GM23338 (cell line): ENCODE data around the gene AMFR. TPM values are rescaled to one million over a fixed set of nuclear protein-coding genes. Genes with fewer than 3 reads are reported as not detected.

Source experiments
- ATAC-seq: fragments of 200-7000 bp; cut with Tn5 transposase; 3 replicates; pipeline ENCODE4 v1.9.1; 2020
- DNase-seq: peaks from one replicate; pipeline ENCODE4 v3.0.0-alpha.2; 2015; ENCODE audit warnings: low spot score
- H2AFZ ChIP-seq: fragments of 200-600 bp; sonication (generic); 2 replicates; pipeline ENCODE4 v1.8.0; 2016; ENCODE audit warnings: antibody characterized with exemption, mild to moderate bottlenecking, moderate library complexity
- H3F3A ChIP-seq: fragments of 200-600 bp; sonication (generic); replicated peaks from 2 replicates; pipeline ENCODE4 v1.8.0; 2017; ENCODE audit warnings: antibody characterized with exemption, mixed run types, low read depth
- H3K27ac ChIP-seq: fragments of 200-600 bp; sonication (generic); 2 replicates; pipeline ENCODE4 v1.6.1; 2016; ENCODE audit warnings: low read depth
- H3K27me3 ChIP-seq: fragments of 200-600 bp; sonication (generic); 2 replicates; pipeline ENCODE4 v1.8.0; 2016; ENCODE audit warnings: mild to moderate bottlenecking, mixed run types, moderate library complexity; ENCODE audit not compliant: insufficient read depth
- H3K36me3 ChIP-seq: fragments of 200-600 bp; sonication (generic); 2 replicates; pipeline ENCODE4 v1.8.0; 2016; ENCODE audit warnings: mild to moderate bottlenecking; ENCODE audit not compliant: insufficient read depth
- H3K4me1 ChIP-seq: fragments of 200-600 bp; sonication (generic); 2 replicates; pipeline ENCODE4 v1.8.0; 2016; ENCODE audit warnings: mild to moderate bottlenecking, moderate library complexity; ENCODE audit not compliant: insufficient read depth
- H3K4me2 ChIP-seq: fragments of 200-600 bp; sonication (generic); 2 replicates; pipeline ENCODE4 v1.7.1; 2017; ENCODE audit warnings: mixed run types
- H3K4me3 ChIP-seq: fragments of 200-600 bp; sonication (generic); 2 replicates; pipeline ENCODE4 v1.6.1; 2016; ENCODE audit warnings: mixed run types
- H3K79me2 ChIP-seq: fragments of 200-600 bp; sonication (generic); replicated peaks from 2 replicates; pipeline ENCODE4 v1.8.0; 2017; ENCODE audit warnings: mild to moderate bottlenecking; ENCODE audit not compliant: insufficient read depth
- H3K9me2 ChIP-seq: fragments of 200-600 bp; sonication (generic); 2 replicates; pipeline ENCODE4 v1.8.0; 2017; ENCODE audit not compliant: insufficient read depth
- H4K20me1 ChIP-seq: fragments of 200-600 bp; sonication (generic); replicated peaks from 2 replicates; pipeline ENCODE4 v1.8.0; 2017; ENCODE audit warnings: mild to moderate bottlenecking; ENCODE audit not compliant: insufficient read depth
- H3K27ac Mint-ChIP-seq: 2 replicates; pipeline ENCODE4 v1.8.0; 2020; ENCODE audit warnings: inconsistent platforms, mild to moderate bottlenecking, moderate library complexity, mixed read lengths
- H3K27me3 Mint-ChIP-seq: 3 replicates; pipeline ENCODE4 v1.8.0; 2022; ENCODE audit warnings: low read depth, mild to moderate bottlenecking, moderate library complexity, mixed read lengths, inconsistent platforms; ENCODE audit not compliant: insufficient read depth, poor library complexity
- H3K36me3 Mint-ChIP-seq: 3 replicates; pipeline ENCODE4 v1.8.0; 2021; ENCODE audit warnings: low read depth, mild to moderate bottlenecking, inconsistent platforms, moderate library complexity, mixed read lengths
- H3K4me1 Mint-ChIP-seq: 3 replicates; pipeline ENCODE4 v1.8.0; 2020; ENCODE audit warnings: mild to moderate bottlenecking, inconsistent platforms, mixed read lengths
- H3K4me3 Mint-ChIP-seq: 3 replicates; pipeline ENCODE4 v1.8.0; 2021; ENCODE audit warnings: moderate library complexity, mild to moderate bottlenecking, inconsistent platforms, mixed read lengths
- H3K9me3 Mint-ChIP-seq: 3 replicates; pipeline ENCODE4 v1.8.0; 2020; ENCODE audit warnings: moderate library complexity, mild to moderate bottlenecking, inconsistent platforms, mixed read lengths
- CREB1 ChIP-seq: fragments of 250-450 bp; sonication (Bioruptor Pico); IDR thresholded peaks from 2 replicates; pipeline ENCODE4 v1.5.0; 2020; ENCODE audit warnings: low read depth, mild to moderate bottlenecking, moderate library complexity
- EZH2 ChIP-seq: fragments of 200-600 bp; sonication (generic); IDR thresholded peaks from one replicate; pipeline ENCODE4 v1.8.0; 2017; ENCODE audit warnings: antibody characterized with exemption, mild to moderate bottlenecking, low read depth; ENCODE audit not compliant: unreplicated experiment
- EZH2phosphoT487 ChIP-seq: fragments of 200-600 bp; sonication (generic); IDR thresholded peaks from one replicate; pipeline ENCODE4 v1.8.1; 2018; ENCODE audit warnings: antibody characterized with exemption; ENCODE audit not compliant: unreplicated experiment
- JUNB ChIP-seq: IDR thresholded peaks from one replicate; pipeline ENCODE4 v1.6.1; 2016; ENCODE audit warnings: antibody characterized with exemption; ENCODE audit not compliant: unreplicated experiment
- NANOG ChIP-seq: IDR thresholded peaks from 2 replicates; pipeline ENCODE4 v1.6.1; 2016; ENCODE audit warnings: antibody characterized with exemption, borderline replicate concordance
- POLR2AphosphoS5 ChIP-seq: IDR thresholded peaks from 2 replicates; pipeline ENCODE4 v1.6.1; 2016; ENCODE audit warnings: antibody characterized with exemption, low read depth
- STAT1 ChIP-seq: IDR thresholded peaks from one replicate; pipeline ENCODE4 v1.6.1; 2016; ENCODE audit warnings: antibody characterized with exemption; ENCODE audit not compliant: unreplicated experiment
- ZNF331 ChIP-seq: fragments of 250-450 bp; sonication (Bioruptor Pico); IDR thresholded peaks from 2 replicates; pipeline ENCODE4 v1.5.0; 2020; ENCODE audit warnings: low read depth, mild to moderate bottlenecking, moderate library complexity
- polyA plus RNA-seq: library from polyadenylated mRNA; unstranded; fragments of >200 nt; fragmentation: Nextera tagmentation; extraction: Ambion mirVana; gene quantifications from 2 replicates; pipeline ENCODE4 v1.2.1, GENCODE V29; 2016
- total RNA-seq: library from RNA; depleted of rRNA; stranded (reverse); fragments of >200 nt; shearing (Covaris generic); gene quantifications from 2 replicates; pipeline ENCODE4 v1.2.3, GENCODE V29; 2014
- TF ChIP-seq, protein P1 (sequence below): IDR thresholded peaks from one replicate; pipeline ENCODE4 v1.6.1; 2018; ENCODE audit warnings: antibody characterized with exemption; ENCODE audit not compliant: unreplicated experiment
- TF ChIP-seq, protein P2 (sequence below): IDR thresholded peaks from 2 replicates; pipeline ENCODE4 v1.6.1; 2016; ENCODE audit warnings: antibody characterized with exemption
- TF ChIP-seq, protein P3 (sequence below), 2 experiments: fragments of 200-600 bp in 1 of 2; sonication (generic) in 1 of 2; conservative IDR thresholded peaks; 2 replicates each; pipeline versions ENCODE4 v1.5.1 to v1.6.1; 2016 to 2017; ENCODE audit warnings: antibody characterized with exemption in 2 of 2, low read depth in 2 of 2, mild to moderate bottlenecking in 2 of 2, moderate library complexity in 1 of 2

The AMFR gene
- total and polyA plus RNA-seq, 2 experiments from 2014 or later = 9.0 to 41.1 TPM

DNA sequence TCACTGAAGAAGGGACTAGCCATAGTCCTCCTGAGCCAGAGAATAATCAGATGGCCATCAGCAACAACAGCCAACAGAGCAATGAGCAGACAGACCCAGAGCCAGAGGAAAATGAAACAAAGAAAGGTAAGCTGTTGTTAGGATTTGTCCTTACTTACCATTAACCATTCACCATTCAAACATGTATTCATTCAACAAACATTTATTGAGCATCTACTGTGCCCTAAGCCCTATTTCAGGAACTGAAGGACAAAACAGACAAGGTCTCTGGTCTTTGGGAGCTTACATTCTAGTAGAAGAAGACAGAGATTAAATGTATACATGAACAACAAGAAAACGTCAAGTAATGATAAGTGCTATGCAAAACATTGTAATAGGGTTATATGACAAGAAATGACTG, 45.3 kb upstream of the AMFR start:
- Mint-ChIP-seq H3K27me3 (no peaks in the 10 kb centered on the region), H3K9me3 (no peaks in the 10 kb centered on the region), H3K36me3 (peaks cover 92% of the 10 kb centered on the region), H3K27ac (no peak overlapping the region), H3K4me3 (no peak overlapping the region), H3K4me1 (peaks cover 9% of the 10 kb centered on the region; the same call in 2 of the 3 replicates)
- H2AFZ ChIP-seq = no peak overlapping the region
- TF ChIP-seq EZH2phosphoT487 (no peak), ZNF331 (CRISPR knock-in tag) (no peak), NANOG (no peak), POLR2AphosphoS5 (no peak), STAT1 (no peak), JUNB (no peak), CREB1 (CRISPR knock-in tag) (no peak)
- TF ChIP-seq, protein P1, sequence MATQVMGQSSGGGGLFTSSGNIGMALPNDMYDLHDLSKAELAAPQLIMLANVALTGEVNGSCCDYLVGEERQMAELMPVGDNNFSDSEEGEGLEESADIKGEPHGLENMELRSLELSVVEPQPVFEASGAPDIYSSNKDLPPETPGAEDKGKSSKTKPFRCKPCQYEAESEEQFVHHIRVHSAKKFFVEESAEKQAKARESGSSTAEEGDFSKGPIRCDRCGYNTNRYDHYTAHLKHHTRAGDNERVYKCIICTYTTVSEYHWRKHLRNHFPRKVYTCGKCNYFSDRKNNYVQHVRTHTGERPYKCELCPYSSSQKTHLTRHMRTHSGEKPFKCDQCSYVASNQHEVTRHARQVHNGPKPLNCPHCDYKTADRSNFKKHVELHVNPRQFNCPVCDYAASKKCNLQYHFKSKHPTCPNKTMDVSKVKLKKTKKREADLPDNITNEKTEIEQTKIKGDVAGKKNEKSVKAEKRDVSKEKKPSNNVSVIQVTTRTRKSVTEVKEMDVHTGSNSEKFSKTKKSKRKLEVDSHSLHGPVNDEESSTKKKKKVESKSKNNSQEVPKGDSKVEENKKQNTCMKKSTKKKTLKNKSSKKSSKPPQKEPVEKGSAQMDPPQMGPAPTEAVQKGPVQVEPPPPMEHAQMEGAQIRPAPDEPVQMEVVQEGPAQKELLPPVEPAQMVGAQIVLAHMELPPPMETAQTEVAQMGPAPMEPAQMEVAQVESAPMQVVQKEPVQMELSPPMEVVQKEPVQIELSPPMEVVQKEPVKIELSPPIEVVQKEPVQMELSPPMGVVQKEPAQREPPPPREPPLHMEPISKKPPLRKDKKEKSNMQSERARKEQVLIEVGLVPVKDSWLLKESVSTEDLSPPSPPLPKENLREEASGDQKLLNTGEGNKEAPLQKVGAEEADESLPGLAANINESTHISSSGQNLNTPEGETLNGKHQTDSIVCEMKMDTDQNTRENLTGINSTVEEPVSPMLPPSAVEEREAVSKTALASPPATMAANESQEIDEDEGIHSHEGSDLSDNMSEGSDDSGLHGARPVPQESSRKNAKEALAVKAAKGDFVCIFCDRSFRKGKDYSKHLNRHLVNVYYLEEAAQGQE = no peak
- no peaks in the 10 kb centered on the region for H3K79me2 ChIP-seq
- no peaks in the 10 kb centered on the region for H3K4me1 ChIP-seq
- DNase-seq (no peak), ATAC-seq (no peak)
- no peak overlapping the region for H3K4me2 ChIP-seq
- H3K4me3 ChIP-seq = no peak overlapping the region
- H3F3A ChIP-seq = 0 out of 2 replicates have a peak, but pooled peaks cover 4% of the 10 kb centered on the region
- H3K9me2 ChIP-seq = no peaks in the 10 kb centered on the region
- no peaks in the 10 kb centered on the region for H3K27me3 ChIP-seq
- peaks cover 8% of the 10 kb centered on the region for H4K20me1 ChIP-seq
- peaks cover 87% of the 10 kb centered on the region for H3K36me3 ChIP-seq
- H3K27ac ChIP-seq = no peak overlapping the region

DNA sequence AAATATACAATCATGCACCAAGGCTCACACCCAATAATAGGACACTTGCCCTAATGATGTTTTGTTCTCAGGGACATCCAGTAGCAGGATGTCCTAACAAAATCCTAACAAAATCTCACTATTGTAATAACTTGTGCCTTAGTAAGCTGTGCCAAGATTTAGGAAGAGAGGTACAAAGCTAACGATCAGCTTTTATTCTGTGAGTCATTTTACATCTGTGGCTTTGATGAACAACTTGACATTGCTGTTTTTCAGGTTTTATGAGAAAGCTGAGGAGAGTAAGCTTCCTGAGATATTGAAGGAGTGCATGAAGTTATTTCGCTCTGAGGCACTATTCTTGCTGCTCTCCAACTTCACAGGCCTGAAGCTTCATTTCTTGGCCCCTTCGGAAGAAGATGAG, 44.9 kb upstream of the AMFR start:
- no peak for ATAC-seq
- Histone ChIP-seq H3K4me2 (no peak overlapping the region), H3K4me1 (no peaks in the 10 kb centered on the region), H3K9me2 (no peaks in the 10 kb centered on the region), H3K4me3 (no peak overlapping the region), H3K79me2 (no peaks in the 10 kb centered on the region), H3K27me3 (no peaks in the 10 kb centered on the region), H2AFZ (no peak overlapping the region), H3K36me3 (peaks cover 87% of the 10 kb centered on the region), H3K27ac (no peak overlapping the region), H3F3A (0 out of 2 replicates have a peak, but pooled peaks cover 4% of the 10 kb centered on the region), H4K20me1 (peaks cover 11% of the 10 kb centered on the region)
- Mint-ChIP-seq H3K4me1 (peaks cover 5% of the 10 kb centered on the region; the same call in 2 of the 3 replicates), H3K9me3 (no peaks in the 10 kb centered on the region), H3K4me3 (no peak overlapping the region), H3K27ac (no peak overlapping the region), H3K36me3 (peaks cover 91% of the 10 kb centered on the region), H3K27me3 (no peaks in the 10 kb centered on the region)
- no peak for DNase-seq
- TF ChIP-seq EZH2 (no peak), EZH2phosphoT487 (no peak), ZNF331 (CRISPR knock-in tag) (no peak), STAT1 (no peak), JUNB (no peak), NANOG (no peak), POLR2AphosphoS5 (no peak)
- TF ChIP-seq, protein P2, sequence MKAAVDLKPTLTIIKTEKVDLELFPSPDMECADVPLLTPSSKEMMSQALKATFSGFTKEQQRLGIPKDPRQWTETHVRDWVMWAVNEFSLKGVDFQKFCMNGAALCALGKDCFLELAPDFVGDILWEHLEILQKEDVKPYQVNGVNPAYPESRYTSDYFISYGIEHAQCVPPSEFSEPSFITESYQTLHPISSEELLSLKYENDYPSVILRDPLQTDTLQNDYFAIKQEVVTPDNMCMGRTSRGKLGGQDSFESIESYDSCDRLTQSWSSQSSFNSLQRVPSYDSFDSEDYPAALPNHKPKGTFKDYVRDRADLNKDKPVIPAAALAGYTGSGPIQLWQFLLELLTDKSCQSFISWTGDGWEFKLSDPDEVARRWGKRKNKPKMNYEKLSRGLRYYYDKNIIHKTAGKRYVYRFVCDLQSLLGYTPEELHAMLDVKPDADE = no peak
- TF ChIP-seq, protein P3, sequence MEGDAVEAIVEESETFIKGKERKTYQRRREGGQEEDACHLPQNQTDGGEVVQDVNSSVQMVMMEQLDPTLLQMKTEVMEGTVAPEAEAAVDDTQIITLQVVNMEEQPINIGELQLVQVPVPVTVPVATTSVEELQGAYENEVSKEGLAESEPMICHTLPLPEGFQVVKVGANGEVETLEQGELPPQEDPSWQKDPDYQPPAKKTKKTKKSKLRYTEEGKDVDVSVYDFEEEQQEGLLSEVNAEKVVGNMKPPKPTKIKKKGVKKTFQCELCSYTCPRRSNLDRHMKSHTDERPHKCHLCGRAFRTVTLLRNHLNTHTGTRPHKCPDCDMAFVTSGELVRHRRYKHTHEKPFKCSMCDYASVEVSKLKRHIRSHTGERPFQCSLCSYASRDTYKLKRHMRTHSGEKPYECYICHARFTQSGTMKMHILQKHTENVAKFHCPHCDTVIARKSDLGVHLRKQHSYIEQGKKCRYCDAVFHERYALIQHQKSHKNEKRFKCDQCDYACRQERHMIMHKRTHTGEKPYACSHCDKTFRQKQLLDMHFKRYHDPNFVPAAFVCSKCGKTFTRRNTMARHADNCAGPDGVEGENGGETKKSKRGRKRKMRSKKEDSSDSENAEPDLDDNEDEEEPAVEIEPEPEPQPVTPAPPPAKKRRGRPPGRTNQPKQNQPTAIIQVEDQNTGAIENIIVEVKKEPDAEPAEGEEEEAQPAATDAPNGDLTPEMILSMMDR (conservative IDR thresholded peaks at IDR 0.05; ENCODE audit: low read depth in 2 of 2) = no peak
- TF ChIP-seq, protein P1 = no peak
